Measurements from ENCODE around the gene C1QTNF7. TPM values are rescaled to one million over a fixed set of nuclear protein-coding genes. Genes with fewer than 3 reads are reported as not detected.

Gene C1QTNF7
- total RNA-seq, 1 experiment from 2014 or later = 0.21 TPM

DNA sequence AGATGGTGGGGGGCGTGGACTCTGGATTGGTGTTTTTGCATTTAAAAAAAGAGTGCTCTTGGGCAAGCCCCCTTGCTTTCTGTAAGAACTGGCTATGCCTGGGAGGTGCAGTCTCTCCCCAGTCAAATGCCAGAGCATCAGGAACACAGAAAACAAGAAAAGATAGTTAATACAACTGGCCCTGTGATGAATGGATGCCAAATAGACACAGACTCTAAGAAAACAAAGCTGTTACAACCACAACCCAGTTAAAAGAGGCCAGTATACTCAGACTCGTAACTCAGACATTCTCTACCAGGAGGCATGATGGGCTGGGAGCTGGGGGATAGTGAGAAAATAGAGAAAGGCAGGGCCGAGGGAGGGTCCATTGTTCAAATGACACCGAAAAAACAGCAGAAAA lies 32.5 kb upstream of the C1QTNF7 start:
- H3K4me3 ChIP-seq (ENCODE audit: low read depth, low read length, poor library complexity, severe bottlenecking) = no peak overlapping the region

DNA sequence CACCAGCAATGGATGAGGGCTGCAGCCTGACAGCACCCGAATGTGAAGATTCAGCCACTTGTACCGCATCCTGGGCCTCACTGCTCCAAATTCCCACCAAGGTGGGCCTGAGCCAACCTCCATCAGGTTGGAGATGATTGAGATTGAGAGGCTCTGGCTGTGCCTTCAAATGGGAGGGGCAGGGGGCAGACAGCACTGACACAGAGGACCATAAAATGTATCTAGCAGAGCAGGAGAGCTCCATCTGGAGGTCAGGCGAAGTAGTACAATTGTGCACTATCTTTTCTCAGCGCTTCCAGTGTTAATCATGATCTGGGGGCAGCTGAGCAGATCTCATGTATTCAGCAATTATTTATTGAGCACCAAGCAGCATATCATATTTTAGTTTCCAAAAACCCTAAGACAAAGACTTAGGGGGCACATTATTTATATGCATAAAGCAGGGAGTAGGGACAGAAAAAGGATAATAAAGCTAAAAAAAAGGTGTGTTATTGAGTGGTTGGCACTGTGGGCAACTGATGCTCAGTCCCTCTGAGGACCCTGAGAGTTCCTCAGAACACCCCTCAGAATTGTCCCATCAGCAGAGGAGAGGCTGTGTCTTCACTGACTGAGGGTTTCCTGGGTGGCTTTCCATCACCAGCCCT lies 31.6 kb upstream of the C1QTNF7 start:
- no TSS peak for BruUV-seq (replicated peaks)
- POLR2A ChIA-PET (ENCODE audit: low non-redundant PET) = no interaction called here
- peak; percentile 72 for DNase-seq (ENCODE audit: low spot score)

More for the DNA sequence above, 32.5 kb upstream of the C1QTNF7 start:
- Histone ChIP-seq H3K36me3 (ENCODE audit: insufficient read depth, low read length, poor library complexity, severe bottlenecking) (no peaks in the 10 kb centered on the region), H3K27ac (ENCODE audit: low read depth, low read length, poor library complexity, severe bottlenecking) (no peak overlapping the region), H3K27me3 (replicated peaks; ENCODE audit: insufficient read depth, low read depth, low read length, poor library complexity) (no peaks in the 10 kb centered on the region), H3K4me1 (ENCODE audit: insufficient read depth, low read length, poor library complexity, severe bottlenecking) (peaks cover 15% of the 10 kb centered on the region), H3K9me3 (ENCODE audit: low read depth, low read length, poor library complexity, severe bottlenecking) (no peaks in the 10 kb centered on the region)
- ChIA-PET CTCF (no interaction called here), POLR2A (ENCODE audit: low non-redundant PET) (no interaction called here)
- no peak for DNase-seq (ENCODE audit: low spot score)
- no peak for TF ChIP-seq EZH2 (IDR thresholded peaks at IDR 0.05; ENCODE audit: borderline replicate concordance, low read depth, low read length, poor library complexity, severe bottlenecking)
- TF ChIP-seq, protein P1, sequence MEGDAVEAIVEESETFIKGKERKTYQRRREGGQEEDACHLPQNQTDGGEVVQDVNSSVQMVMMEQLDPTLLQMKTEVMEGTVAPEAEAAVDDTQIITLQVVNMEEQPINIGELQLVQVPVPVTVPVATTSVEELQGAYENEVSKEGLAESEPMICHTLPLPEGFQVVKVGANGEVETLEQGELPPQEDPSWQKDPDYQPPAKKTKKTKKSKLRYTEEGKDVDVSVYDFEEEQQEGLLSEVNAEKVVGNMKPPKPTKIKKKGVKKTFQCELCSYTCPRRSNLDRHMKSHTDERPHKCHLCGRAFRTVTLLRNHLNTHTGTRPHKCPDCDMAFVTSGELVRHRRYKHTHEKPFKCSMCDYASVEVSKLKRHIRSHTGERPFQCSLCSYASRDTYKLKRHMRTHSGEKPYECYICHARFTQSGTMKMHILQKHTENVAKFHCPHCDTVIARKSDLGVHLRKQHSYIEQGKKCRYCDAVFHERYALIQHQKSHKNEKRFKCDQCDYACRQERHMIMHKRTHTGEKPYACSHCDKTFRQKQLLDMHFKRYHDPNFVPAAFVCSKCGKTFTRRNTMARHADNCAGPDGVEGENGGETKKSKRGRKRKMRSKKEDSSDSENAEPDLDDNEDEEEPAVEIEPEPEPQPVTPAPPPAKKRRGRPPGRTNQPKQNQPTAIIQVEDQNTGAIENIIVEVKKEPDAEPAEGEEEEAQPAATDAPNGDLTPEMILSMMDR (conservative IDR thresholded peaks at IDR 0.05; ENCODE audit: low read depth, low read length) = no peak
- intact Hi-C loops (cut with micrococcal nuclease; ENCODE audit: unreplicated experiment) = no loop called here
- no TSS peak for BruUV-seq (replicated peaks)

DNA sequence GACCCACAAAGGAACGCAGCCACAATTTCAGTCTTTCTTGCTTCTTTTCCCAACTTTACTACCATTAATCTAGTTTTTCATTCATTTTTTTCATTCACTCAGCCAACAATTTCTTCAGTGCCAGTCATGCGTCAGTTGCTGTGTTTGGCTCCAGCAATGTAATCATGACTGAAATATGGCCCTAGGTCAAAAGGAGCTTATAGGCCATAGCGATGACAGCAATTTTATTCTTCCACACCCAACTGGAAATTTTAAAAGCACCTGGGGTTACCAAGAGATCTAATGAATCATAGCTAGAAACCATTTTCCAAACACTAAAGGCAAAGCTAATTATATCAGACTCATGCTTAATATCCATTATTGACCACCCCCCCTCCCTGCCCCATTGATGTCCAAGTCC lies 29.8 kb upstream of the C1QTNF7 start:
- peaks cover 42% of the 10 kb centered on the region for H3K4me1 ChIP-seq (ENCODE audit: insufficient read depth, low read length, poor library complexity, severe bottlenecking)
- no peak overlapping the region for H3K27ac ChIP-seq (ENCODE audit: low read depth, low read length, poor library complexity, severe bottlenecking)
- TF ChIP-seq, protein P1 (conservative IDR thresholded peaks at IDR 0.05; ENCODE audit: low read depth, low read length) = no peak
- TF ChIP-seq EZH2 (IDR thresholded peaks at IDR 0.05; ENCODE audit: borderline replicate concordance, low read depth, low read length, poor library complexity, severe bottlenecking) = no peak
- no peaks in the 10 kb centered on the region for H3K36me3 ChIP-seq (ENCODE audit: insufficient read depth, low read length, poor library complexity, severe bottlenecking)
- no peaks in the 10 kb centered on the region for H3K9me3 ChIP-seq (ENCODE audit: low read depth, low read length, poor library complexity, severe bottlenecking)
- no peak overlapping the region for H3K4me3 ChIP-seq (ENCODE audit: low read depth, low read length, poor library complexity, severe bottlenecking)
- H3K27me3 ChIP-seq (replicated peaks; ENCODE audit: insufficient read depth, low read depth, low read length, poor library complexity) = no peaks in the 10 kb centered on the region
- no peak for DNase-seq (ENCODE audit: low spot score)
- POLR2A ChIA-PET (ENCODE audit: low non-redundant PET) = no interaction called here
- no TSS peak for BruUV-seq (replicated peaks)
- intact Hi-C loops (cut with micrococcal nuclease; ENCODE audit: unreplicated experiment) = no loop called here
- CTCF ChIA-PET = no interaction called here

More for the DNA sequence above, 31.6 kb upstream of the C1QTNF7 start:
- Histone ChIP-seq H3K36me3 (ENCODE audit: insufficient read depth, low read length, poor library complexity, severe bottlenecking) (no peaks in the 10 kb centered on the region), H3K27ac (ENCODE audit: low read depth, low read length, poor library complexity, severe bottlenecking) (no peak overlapping the region), H3K9me3 (ENCODE audit: low read depth, low read length, poor library complexity, severe bottlenecking) (no peaks in the 10 kb centered on the region), H3K4me1 (ENCODE audit: insufficient read depth, low read length, poor library complexity, severe bottlenecking) (peaks cover 25% of the 10 kb centered on the region), H3K4me3 (ENCODE audit: low read depth, low read length, poor library complexity, severe bottlenecking) (no peak overlapping the region), H3K27me3 (replicated peaks; ENCODE audit: insufficient read depth, low read depth, low read length, poor library complexity) (no peaks in the 10 kb centered on the region)
- TF ChIP-seq, protein P1 (conservative IDR thresholded peaks at IDR 0.05; ENCODE audit: low read depth, low read length) = peak; percentile 85
- no peak for TF ChIP-seq EZH2 (IDR thresholded peaks at IDR 0.05; ENCODE audit: borderline replicate concordance, low read depth, low read length, poor library complexity, severe bottlenecking)
- intact Hi-C loops (cut with micrococcal nuclease; ENCODE audit: unreplicated experiment) = loop anchor here (2.0 kb wide), 1 partner anchor 157 kb away; no protein-coding TSS in a partner anchor
- CTCF ChIA-PET = interaction anchor here (0.5 to 1.1 kb wide), 9 partner anchors 11 to 378 kb away, joined by 3 to 4 read pairs (median 3); no protein-coding TSS in a partner anchor

All from A673 (cell line).